Nephron (organoid): ENCODE measurements around the gene AFF1.

Experiments used
- H3K27ac Mint-ChIP-seq, 3 experiments: 2 replicates each; pipeline ENCODE4 v1.8.0; 2020; ENCODE audit warnings: mixed read lengths in 3 of 3, mild to moderate bottlenecking in 2 of 3, moderate library complexity in 1 of 3
- H3K27me3 Mint-ChIP-seq: 2 replicates; pipeline ENCODE4 v1.8.0; 2021; ENCODE audit warnings: low read depth, mild to moderate bottlenecking, moderate library complexity, mixed read lengths
- H3K36me3 Mint-ChIP-seq: 2 replicates; pipeline ENCODE4 v1.8.0; 2020; ENCODE audit warnings: low read depth, mixed read lengths
- H3K4me1 Mint-ChIP-seq: 2 replicates; pipeline ENCODE4 v1.8.0; 2020; ENCODE audit warnings: mixed read lengths
- H3K4me3 Mint-ChIP-seq, 3 experiments: 2 replicates each; pipeline ENCODE4 v1.8.0; 2020; ENCODE audit warnings: mild to moderate bottlenecking in 3 of 3, mixed read lengths in 3 of 3, moderate library complexity in 2 of 3
- H3K9me3 Mint-ChIP-seq: 2 replicates; pipeline ENCODE4 v1.8.0; 2020; ENCODE audit warnings: mixed read lengths
- TF ChIP-seq, protein P1 (sequence below), 3 experiments: fragments of 200-600 bp; sonication (generic); IDR thresholded peaks; one replicate each; pipeline ENCODE4 v1.5.0; 2021; ENCODE audit warnings: antibody characterized with exemption in 3 of 3; ENCODE audit not compliant: unreplicated experiment in 3 of 3

AFF1 gene

DNA sequence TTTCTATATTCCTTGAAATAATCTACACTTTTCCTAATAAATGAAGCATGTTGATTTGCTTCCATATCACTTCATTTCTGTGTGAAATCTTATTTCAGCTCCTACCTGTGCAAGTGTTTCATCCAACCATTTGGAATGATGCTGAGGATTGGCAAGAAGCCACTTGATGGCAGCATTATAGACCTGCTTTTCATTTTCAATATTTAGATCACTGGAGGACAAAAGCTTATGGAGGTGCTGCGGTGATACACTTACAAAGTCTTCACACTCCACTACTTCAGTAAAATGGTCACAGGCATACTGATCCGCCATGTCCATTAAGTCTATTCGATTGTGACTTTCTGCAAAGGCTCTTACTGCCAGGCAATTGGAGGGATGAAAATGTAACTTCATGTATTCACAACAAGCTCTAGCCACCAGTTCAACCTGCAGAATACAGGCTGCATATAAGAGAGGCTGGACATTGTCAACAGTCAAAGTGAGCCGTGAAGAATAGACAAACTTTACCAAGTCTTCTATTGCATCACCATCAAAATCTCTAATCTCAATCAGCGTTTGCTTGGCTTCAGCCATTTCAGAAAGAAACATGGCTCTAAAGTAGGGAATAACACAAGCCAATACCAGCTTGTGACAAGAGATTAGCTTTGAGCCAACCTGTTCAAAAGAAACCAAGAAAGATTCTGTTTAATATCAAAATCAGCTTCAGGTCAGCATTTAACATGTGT is 250.5 kb downstream of the AFF1 start:
- Mint-ChIP-seq H3K36me3 (peaks cover 15% of the 10 kb centered on the region), H3K27me3 (no peaks in the 10 kb centered on the region), H3K27ac (no peak overlapping the region), H3K4me3 (no peak overlapping the region), H3K9me3 (no peaks in the 10 kb centered on the region), H3K4me1 (peaks cover 7% of the 10 kb centered on the region)
- TF ChIP-seq, protein P1, sequence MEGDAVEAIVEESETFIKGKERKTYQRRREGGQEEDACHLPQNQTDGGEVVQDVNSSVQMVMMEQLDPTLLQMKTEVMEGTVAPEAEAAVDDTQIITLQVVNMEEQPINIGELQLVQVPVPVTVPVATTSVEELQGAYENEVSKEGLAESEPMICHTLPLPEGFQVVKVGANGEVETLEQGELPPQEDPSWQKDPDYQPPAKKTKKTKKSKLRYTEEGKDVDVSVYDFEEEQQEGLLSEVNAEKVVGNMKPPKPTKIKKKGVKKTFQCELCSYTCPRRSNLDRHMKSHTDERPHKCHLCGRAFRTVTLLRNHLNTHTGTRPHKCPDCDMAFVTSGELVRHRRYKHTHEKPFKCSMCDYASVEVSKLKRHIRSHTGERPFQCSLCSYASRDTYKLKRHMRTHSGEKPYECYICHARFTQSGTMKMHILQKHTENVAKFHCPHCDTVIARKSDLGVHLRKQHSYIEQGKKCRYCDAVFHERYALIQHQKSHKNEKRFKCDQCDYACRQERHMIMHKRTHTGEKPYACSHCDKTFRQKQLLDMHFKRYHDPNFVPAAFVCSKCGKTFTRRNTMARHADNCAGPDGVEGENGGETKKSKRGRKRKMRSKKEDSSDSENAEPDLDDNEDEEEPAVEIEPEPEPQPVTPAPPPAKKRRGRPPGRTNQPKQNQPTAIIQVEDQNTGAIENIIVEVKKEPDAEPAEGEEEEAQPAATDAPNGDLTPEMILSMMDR (IDR thresholded peaks at IDR 0.05; ENCODE audit: unreplicated experiment in 3 of 3) = no peak

DNA sequence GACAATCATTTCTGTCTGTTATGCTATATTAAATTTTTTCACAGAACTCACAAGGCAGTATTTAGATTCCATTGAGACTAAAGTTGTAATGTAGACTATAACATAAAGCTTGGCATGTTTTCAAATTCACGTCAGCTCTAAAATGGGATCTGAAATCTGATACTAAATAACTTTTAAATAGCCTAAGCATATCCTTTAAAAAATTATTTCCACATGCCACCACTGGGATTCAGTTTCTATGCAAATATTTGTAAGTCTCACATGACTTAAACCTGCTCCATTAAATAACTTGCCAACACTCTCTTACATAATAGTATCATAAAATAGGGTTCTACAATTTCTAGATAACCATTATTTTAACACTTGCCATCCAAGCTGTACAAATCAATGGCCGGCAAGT is 253.2 kb downstream of the AFF1 start:
- Mint-ChIP-seq H3K4me3 (no peak overlapping the region), H3K9me3 (no peaks in the 10 kb centered on the region), H3K4me1 (peaks cover 7% of the 10 kb centered on the region), H3K27me3 (no peaks in the 10 kb centered on the region), H3K36me3 (peaks cover 12% of the 10 kb centered on the region), H3K27ac (no peak overlapping the region)
- TF ChIP-seq, protein P1 (IDR thresholded peaks at IDR 0.05; ENCODE audit: unreplicated experiment in 3 of 3) = no peak

DNA sequence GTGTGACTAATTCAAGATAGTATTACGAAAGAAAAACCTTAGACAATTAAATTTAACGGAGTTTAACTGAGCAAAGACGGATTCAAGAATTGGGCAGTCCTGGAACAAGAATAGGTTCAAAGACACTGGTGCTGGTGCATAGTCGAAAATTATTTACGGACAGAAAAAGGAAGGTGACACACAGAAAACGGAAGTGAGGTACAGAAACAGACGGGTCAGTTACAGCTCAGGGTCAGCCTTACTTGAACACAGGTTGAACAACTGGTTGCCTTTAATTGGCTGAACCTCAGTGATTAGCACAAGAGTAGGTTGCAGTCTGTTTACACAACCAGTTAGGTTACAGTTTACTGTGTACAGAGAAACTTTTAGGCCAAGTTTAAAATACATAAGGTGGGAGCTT is 254.1 kb downstream of the AFF1 start:
- Mint-ChIP-seq H3K27me3 (no peaks in the 10 kb centered on the region), H3K4me1 (peaks cover 7% of the 10 kb centered on the region), H3K4me3 (no peak overlapping the region), H3K9me3 (no peaks in the 10 kb centered on the region), H3K27ac (no peak overlapping the region), H3K36me3 (peaks cover 12% of the 10 kb centered on the region)
- TF ChIP-seq, protein P1 (IDR thresholded peaks at IDR 0.05; ENCODE audit: unreplicated experiment in 3 of 3) = no peak
